ENCODE results near the gene TTC33. TPM values are rescaled to one million over a fixed set of nuclear protein-coding genes. Genes with fewer than 3 reads are reported as not detected.

TTC33 gene
- total RNA-seq, 1 donor from 2014 or later = 52.5 TPM

DNA sequence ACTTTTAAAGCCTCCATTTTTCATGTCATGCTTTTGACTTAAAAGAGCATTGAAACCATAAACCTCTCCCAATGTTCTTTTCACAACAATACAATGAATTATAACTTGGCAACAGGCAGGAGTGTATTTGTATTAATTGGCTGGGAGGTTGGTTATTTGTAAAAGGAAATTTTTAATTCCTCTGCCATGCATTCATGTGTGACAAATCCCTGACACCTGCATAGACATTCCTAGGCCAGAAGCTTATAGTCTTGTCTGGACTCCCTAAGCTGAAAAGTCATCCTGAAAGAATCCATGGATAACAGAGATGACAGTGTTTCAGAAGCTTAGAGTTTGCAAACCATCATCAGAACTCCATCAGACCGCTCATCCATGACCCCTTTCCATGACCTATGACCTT, 152.4 kb downstream of the TTC33 start:
- H3K4me3 ChIP-seq = no peak overlapping the region
- no peaks in the 10 kb centered on the region for H3F3A ChIP-seq (ENCODE audit: low read depth)
- H4K20me1 ChIP-seq (ENCODE audit: low read depth) = no peaks in the 10 kb centered on the region
- no peaks in the 10 kb centered on the region for H3K36me3 ChIP-seq
- Mint-ChIP-seq H3K36me3 (no peaks in the 10 kb centered on the region), H3K4me3 (no peak overlapping the region), H3K27me3 (ENCODE audit: insufficient read depth, low read depth) (no peaks in the 10 kb centered on the region), H3K27ac (no peak overlapping the region), H3K4me1 (peaks cover 10% of the 10 kb centered on the region), H3K9me3 (no peaks in the 10 kb centered on the region)
- no peaks in the 10 kb centered on the region for H3K79me2 ChIP-seq (ENCODE audit: low read depth)
- H3K4me1 ChIP-seq = peaks cover 7% of the 10 kb centered on the region
- H3K9ac ChIP-seq = no peak overlapping the region
- H3K27ac ChIP-seq = no peak overlapping the region
- peak; percentile 22 for DNase-seq (ENCODE audit: low spot score)
- H3K4me2 ChIP-seq = no peak overlapping the region
- H2AFZ ChIP-seq (replicated peaks) = no peak overlapping the region
- H3K27me3 ChIP-seq = no peaks in the 10 kb centered on the region
- no peaks in the 10 kb centered on the region for H3K9me3 ChIP-seq (ENCODE audit: low read depth)
- TF ChIP-seq, protein P1, sequence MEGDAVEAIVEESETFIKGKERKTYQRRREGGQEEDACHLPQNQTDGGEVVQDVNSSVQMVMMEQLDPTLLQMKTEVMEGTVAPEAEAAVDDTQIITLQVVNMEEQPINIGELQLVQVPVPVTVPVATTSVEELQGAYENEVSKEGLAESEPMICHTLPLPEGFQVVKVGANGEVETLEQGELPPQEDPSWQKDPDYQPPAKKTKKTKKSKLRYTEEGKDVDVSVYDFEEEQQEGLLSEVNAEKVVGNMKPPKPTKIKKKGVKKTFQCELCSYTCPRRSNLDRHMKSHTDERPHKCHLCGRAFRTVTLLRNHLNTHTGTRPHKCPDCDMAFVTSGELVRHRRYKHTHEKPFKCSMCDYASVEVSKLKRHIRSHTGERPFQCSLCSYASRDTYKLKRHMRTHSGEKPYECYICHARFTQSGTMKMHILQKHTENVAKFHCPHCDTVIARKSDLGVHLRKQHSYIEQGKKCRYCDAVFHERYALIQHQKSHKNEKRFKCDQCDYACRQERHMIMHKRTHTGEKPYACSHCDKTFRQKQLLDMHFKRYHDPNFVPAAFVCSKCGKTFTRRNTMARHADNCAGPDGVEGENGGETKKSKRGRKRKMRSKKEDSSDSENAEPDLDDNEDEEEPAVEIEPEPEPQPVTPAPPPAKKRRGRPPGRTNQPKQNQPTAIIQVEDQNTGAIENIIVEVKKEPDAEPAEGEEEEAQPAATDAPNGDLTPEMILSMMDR (IDR thresholded peaks at IDR 0.05) = no peak
- TF ChIP-seq EZH2 (IDR thresholded peaks at IDR 0.05) (no peak), EZH2phosphoT487 (IDR thresholded peaks at IDR 0.05) (no peak)

DNA sequence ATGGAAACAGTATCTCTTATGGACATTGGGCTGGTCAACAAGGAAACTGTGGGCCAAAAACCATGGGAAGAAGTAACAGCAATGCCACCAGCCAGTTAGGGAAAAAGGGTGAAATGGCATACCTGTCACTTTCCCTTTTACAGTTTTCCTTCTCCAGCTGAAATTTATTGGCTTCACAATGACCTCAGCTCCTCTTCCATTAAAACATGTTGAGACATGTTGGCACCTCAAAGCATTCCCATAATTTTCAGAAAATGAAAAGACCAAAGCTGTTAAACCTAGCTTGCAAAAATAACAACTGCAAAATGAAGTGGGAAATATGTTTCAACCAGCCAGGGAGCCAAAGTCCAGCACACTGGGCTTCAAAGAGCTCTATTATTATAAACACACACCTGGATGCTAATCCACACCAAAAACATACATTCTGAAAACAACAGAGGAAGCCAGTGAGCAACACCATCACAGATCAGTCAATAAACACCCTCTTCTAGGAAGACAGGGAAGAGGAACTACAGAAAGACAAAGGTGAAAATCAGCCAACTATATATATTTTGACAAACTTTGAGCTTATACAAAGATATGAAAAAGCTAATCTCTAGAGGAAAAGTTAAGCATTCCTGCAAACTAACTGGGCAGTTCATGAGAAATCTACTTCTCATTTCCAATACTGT, 154.4 kb downstream of the TTC33 start:
- Histone ChIP-seq H4K20me1 (ENCODE audit: low read depth) (no peaks in the 10 kb centered on the region), H3K79me2 (ENCODE audit: low read depth) (no peaks in the 10 kb centered on the region), H3K4me3 (no peak overlapping the region), H3K36me3 (no peaks in the 10 kb centered on the region), H2AFZ (replicated peaks) (no peak overlapping the region), H3K9me3 (ENCODE audit: low read depth) (no peaks in the 10 kb centered on the region), H3K27ac (no peak overlapping the region), H3K27me3 (no peaks in the 10 kb centered on the region), H3F3A (ENCODE audit: low read depth) (no peaks in the 10 kb centered on the region), H3K9ac (no peak overlapping the region), H3K4me1 (peaks cover 4% of the 10 kb centered on the region), H3K4me2 (no peak overlapping the region)
- TF ChIP-seq EZH2 (IDR thresholded peaks at IDR 0.05) (no peak), EZH2phosphoT487 (IDR thresholded peaks at IDR 0.05) (no peak)
- H3K4me1 Mint-ChIP-seq = peaks cover 10% of the 10 kb centered on the region
- no peaks in the 10 kb centered on the region for H3K36me3 Mint-ChIP-seq
- H3K4me3 Mint-ChIP-seq = no peak overlapping the region
- H3K27ac Mint-ChIP-seq = no peak overlapping the region
- H3K9me3 Mint-ChIP-seq = no peaks in the 10 kb centered on the region
- H3K27me3 Mint-ChIP-seq (ENCODE audit: insufficient read depth, low read depth) = no peaks in the 10 kb centered on the region
- no peak for DNase-seq (ENCODE audit: low spot score)

DNA sequence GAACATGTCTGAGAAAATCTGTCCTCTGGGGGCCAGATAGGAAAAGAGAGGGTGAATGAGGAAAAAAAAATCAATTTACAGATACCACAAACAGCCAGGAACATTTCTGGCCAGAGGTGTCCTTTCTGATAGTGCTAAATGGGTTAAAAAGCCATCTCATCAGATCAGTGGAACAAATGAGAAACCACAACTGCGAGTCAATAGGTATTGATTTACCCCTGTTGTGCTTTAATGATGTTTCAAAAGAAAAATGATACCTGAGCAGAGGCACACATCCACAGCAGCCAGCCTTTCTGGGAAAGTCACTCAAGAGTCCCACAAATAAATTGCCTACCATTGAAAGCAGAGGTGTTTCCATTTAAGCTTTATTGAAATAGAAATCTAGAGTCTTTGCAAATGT, 155.4 kb downstream of the TTC33 start:
- Histone ChIP-seq H3F3A (ENCODE audit: low read depth) (no peaks in the 10 kb centered on the region), H2AFZ (replicated peaks) (no peak overlapping the region), H3K4me3 (no peak overlapping the region), H3K79me2 (ENCODE audit: low read depth) (no peaks in the 10 kb centered on the region), H3K4me2 (no peak overlapping the region), H4K20me1 (ENCODE audit: low read depth) (no peaks in the 10 kb centered on the region), H3K36me3 (no peaks in the 10 kb centered on the region), H3K9me3 (ENCODE audit: low read depth) (no peaks in the 10 kb centered on the region), H3K27ac (no peak overlapping the region), H3K4me1 (peaks cover 4% of the 10 kb centered on the region), H3K9ac (no peak overlapping the region), H3K27me3 (no peaks in the 10 kb centered on the region)
- Mint-ChIP-seq H3K36me3 (no peaks in the 10 kb centered on the region), H3K4me1 (peaks cover 10% of the 10 kb centered on the region), H3K27me3 (ENCODE audit: insufficient read depth, low read depth) (no peaks in the 10 kb centered on the region), H3K27ac (no peak overlapping the region), H3K9me3 (no peaks in the 10 kb centered on the region), H3K4me3 (no peak overlapping the region)
- no peak for DNase-seq (ENCODE audit: low spot score)
- TF ChIP-seq, protein P1 (IDR thresholded peaks at IDR 0.05) = no peak
- TF ChIP-seq EZH2 (IDR thresholded peaks at IDR 0.05) = no peak
- TF ChIP-seq EZH2phosphoT487 (IDR thresholded peaks at IDR 0.05) = no peak

DNA sequence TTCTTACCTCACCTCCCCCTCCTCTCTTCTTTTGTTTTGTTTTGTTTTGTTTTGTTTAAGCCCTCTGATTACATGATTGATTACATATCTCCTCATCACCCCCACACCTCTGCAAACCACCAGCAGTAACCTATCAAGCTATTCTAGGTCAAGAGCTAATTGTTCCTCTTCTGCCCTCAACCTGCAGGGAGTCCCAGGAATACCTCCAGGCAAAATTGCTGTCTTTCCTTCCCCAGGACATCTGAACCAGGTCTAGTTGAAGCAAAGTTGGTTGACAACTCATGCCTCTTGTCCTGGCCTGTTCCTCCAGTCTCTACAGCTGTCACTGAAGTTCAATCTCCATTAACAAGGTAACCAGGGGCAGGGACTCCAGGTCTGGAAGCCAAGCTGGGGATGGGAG, 156.1 kb downstream of the TTC33 start:
- Mint-ChIP-seq H3K27ac (no peak overlapping the region), H3K36me3 (no peaks in the 10 kb centered on the region), H3K4me3 (no peak overlapping the region), H3K27me3 (ENCODE audit: insufficient read depth, low read depth) (no peaks in the 10 kb centered on the region), H3K4me1 (peaks cover 10% of the 10 kb centered on the region), H3K9me3 (no peaks in the 10 kb centered on the region)
- Histone ChIP-seq H3K27me3 (no peaks in the 10 kb centered on the region), H4K20me1 (ENCODE audit: low read depth) (no peaks in the 10 kb centered on the region), H3K4me2 (no peak overlapping the region), H3F3A (ENCODE audit: low read depth) (no peaks in the 10 kb centered on the region), H3K4me1 (peaks cover 4% of the 10 kb centered on the region), H3K79me2 (ENCODE audit: low read depth) (no peaks in the 10 kb centered on the region), H3K4me3 (no peak overlapping the region), H3K9me3 (ENCODE audit: low read depth) (no peaks in the 10 kb centered on the region), H2AFZ (replicated peaks) (no peak overlapping the region), H3K9ac (no peak overlapping the region), H3K36me3 (no peaks in the 10 kb centered on the region), H3K27ac (no peak overlapping the region)
- TF ChIP-seq EZH2phosphoT487 (IDR thresholded peaks at IDR 0.05) (no peak), EZH2 (IDR thresholded peaks at IDR 0.05) (no peak)
- TF ChIP-seq, protein P1 (IDR thresholded peaks at IDR 0.05) = no peak
- no peak for DNase-seq (ENCODE audit: low spot score)
